ENCODE results near the gene MYO5C.

The MYO5C gene

GRCh38 chr15:52278636-52279367, 16.8 kb downstream of the MYO5C start:
- no peak for DNase-seq (ENCODE audit: low read depth, low spot score)
- Histone ChIP-seq H3K27ac (ENCODE audit: low read length) (no peak overlapping the region), H3K36me3 (ENCODE audit: control insufficient read depth, insufficient read depth, low read length) (peaks cover 10% of the 10 kb centered on the region; the same call in 1 of the 2 replicates), H3K9me3 (ENCODE audit: control insufficient read depth, insufficient read depth, low read length) (no peaks in the 10 kb centered on the region), H3K4me3 (ENCODE audit: low read length) (no peak overlapping the region), H3K4me1 (ENCODE audit: control insufficient read depth, insufficient read depth, low read length) (no peaks in the 10 kb centered on the region), H3K27me3 (ENCODE audit: control insufficient read depth, insufficient read depth, low read length) (no peaks in the 10 kb centered on the region)
- no CpG with 5 or more reads among the region's 13 CpGs for WGBS (ENCODE audit: insufficient coverage, insufficient read length)

GRCh38 chr15:52278135-52278534, 17.5 kb downstream of the MYO5C start:
- no peaks in the 10 kb centered on the region for H3K4me1 ChIP-seq (ENCODE audit: control insufficient read depth, insufficient read depth, low read length)
- no CpG with 5 or more reads among the region's 3 CpGs for WGBS (ENCODE audit: insufficient coverage, insufficient read length)
- DNase-seq (ENCODE audit: low read depth, low spot score), result no peak
- no peaks in the 10 kb centered on the region for H3K9me3 ChIP-seq (ENCODE audit: control insufficient read depth, insufficient read depth, low read length)
- peaks cover 10% of the 10 kb centered on the region; the same call in 1 of the 2 replicates for H3K36me3 ChIP-seq (ENCODE audit: control insufficient read depth, insufficient read depth, low read length)
- no peak overlapping the region for H3K27ac ChIP-seq (ENCODE audit: low read length)
- no peak overlapping the region for H3K4me3 ChIP-seq (ENCODE audit: low read length)
- H3K27me3 ChIP-seq (ENCODE audit: control insufficient read depth, insufficient read depth, low read length), result no peaks in the 10 kb centered on the region

- H3K27me3 ChIP-seq (ENCODE audit: control insufficient read depth, insufficient read depth, low read length), result no peaks in the 10 kb centered on the region
- no CpG with 5 or more reads among the region's 9 CpGs for WGBS (ENCODE audit: insufficient coverage, insufficient read length)
- DNase-seq (ENCODE audit: low read depth, low spot score), result no peak
- no peak overlapping the region for H3K27ac ChIP-seq (ENCODE audit: low read length)
- H3K9me3 ChIP-seq (ENCODE audit: control insufficient read depth, insufficient read depth, low read length), result no peaks in the 10 kb centered on the region
- no peak overlapping the region for H3K4me3 ChIP-seq (ENCODE audit: low read length)
- peaks cover 12% of the 10 kb centered on the region; the same call in 1 of the 2 replicates for H3K36me3 ChIP-seq (ENCODE audit: control insufficient read depth, insufficient read depth, low read length)
- no peaks in the 10 kb centered on the region for H3K4me1 ChIP-seq (ENCODE audit: control insufficient read depth, insufficient read depth, low read length)
Measured at GRCh38 chr15:52277575-52277974, 18.0 kb downstream of the MYO5C start.

GRCh38 chr15:52276256-52276770, 19.3 kb downstream of the MYO5C start:
- Histone ChIP-seq H3K9me3 (ENCODE audit: control insufficient read depth, insufficient read depth, low read length) (no peaks in the 10 kb centered on the region), H3K36me3 (ENCODE audit: control insufficient read depth, insufficient read depth, low read length) (peaks cover 15% of the 10 kb centered on the region; the same call in 1 of the 2 replicates)
- no CpG with 5 or more reads among the region's 7 CpGs for WGBS (ENCODE audit: insufficient coverage, insufficient read length)

GRCh38 chr15:52263563-52264282, 31.9 kb downstream of the MYO5C start:
- no peaks in the 10 kb centered on the region for H3K27me3 ChIP-seq (ENCODE audit: control insufficient read depth, insufficient read depth, low read length)
- H3K9me3 ChIP-seq (ENCODE audit: control insufficient read depth, insufficient read depth, low read length), result no peaks in the 10 kb centered on the region
- peaks cover 12% of the 10 kb centered on the region for H3K36me3 ChIP-seq (ENCODE audit: control insufficient read depth, insufficient read depth, low read length)
- WGBS (ENCODE audit: insufficient coverage, insufficient read length), result no CpG with 5 or more reads among the region's 11 CpGs
- H3K4me3 ChIP-seq (ENCODE audit: low read length), result no peak overlapping the region
- no peak for DNase-seq (ENCODE audit: low read depth, low spot score)
- H3K27ac ChIP-seq (ENCODE audit: low read length), result no peak overlapping the region
- H3K4me1 ChIP-seq (ENCODE audit: control insufficient read depth, insufficient read depth, low read length), result peaks cover 13% of the 10 kb centered on the region

More at GRCh38 chr15:52276256-52276770, 19.3 kb downstream of the MYO5C start:
- H3K27ac ChIP-seq (ENCODE audit: low read length), result no peak overlapping the region
- H3K4me3 ChIP-seq (ENCODE audit: low read length), result no peak overlapping the region
- no peak for DNase-seq (ENCODE audit: low read depth, low spot score)
- H3K27me3 ChIP-seq (ENCODE audit: control insufficient read depth, insufficient read depth, low read length), result no peaks in the 10 kb centered on the region
- H3K4me1 ChIP-seq (ENCODE audit: control insufficient read depth, insufficient read depth, low read length), result no peaks in the 10 kb centered on the region

GRCh38 chr15:52262364-52262763, 33.2 kb downstream of the MYO5C start:
- DNase-seq (ENCODE audit: low read depth, low spot score), result no peak
- no peak overlapping the region for H3K27ac ChIP-seq (ENCODE audit: low read length)
- no peaks in the 10 kb centered on the region for H3K9me3 ChIP-seq (ENCODE audit: control insufficient read depth, insufficient read depth, low read length)
- peaks cover 15% of the 10 kb centered on the region for H3K4me1 ChIP-seq (ENCODE audit: control insufficient read depth, insufficient read depth, low read length)
- peaks cover 12% of the 10 kb centered on the region for H3K36me3 ChIP-seq (ENCODE audit: control insufficient read depth, insufficient read depth, low read length)
- no peak overlapping the region for H3K4me3 ChIP-seq (ENCODE audit: low read length)
- H3K27me3 ChIP-seq (ENCODE audit: control insufficient read depth, insufficient read depth, low read length), result no peaks in the 10 kb centered on the region
- no CpG with 5 or more reads among the region's 5 CpGs for WGBS (ENCODE audit: insufficient coverage, insufficient read length)

GRCh38 chr15:52261498-52262242, 33.9 kb downstream of the MYO5C start:
- no peak overlapping the region for H3K4me3 ChIP-seq (ENCODE audit: low read length)
- no peak overlapping the region for H3K27ac ChIP-seq (ENCODE audit: low read length)
- H3K9me3 ChIP-seq (ENCODE audit: control insufficient read depth, insufficient read depth, low read length), result no peaks in the 10 kb centered on the region
- H3K4me1 ChIP-seq (ENCODE audit: control insufficient read depth, insufficient read depth, low read length), result peaks cover 15% of the 10 kb centered on the region
- H3K36me3 ChIP-seq (ENCODE audit: control insufficient read depth, insufficient read depth, low read length), result peaks cover 7% of the 10 kb centered on the region
- DNase-seq (ENCODE audit: low read depth, low spot score), result peak; percentile 85
- no peaks in the 10 kb centered on the region for H3K27me3 ChIP-seq (ENCODE audit: control insufficient read depth, insufficient read depth, low read length)
- no CpG with 5 or more reads among the region's 8 CpGs for WGBS (ENCODE audit: insufficient coverage, insufficient read length)

GRCh38 chr15:52261026-52261425, 34.6 kb downstream of the MYO5C start:
- WGBS (ENCODE audit: insufficient coverage, insufficient read length), result no CpG with 5 or more reads among the region's 10 CpGs
- no peaks in the 10 kb centered on the region for H3K9me3 ChIP-seq (ENCODE audit: control insufficient read depth, insufficient read depth, low read length)
- no peak overlapping the region for H3K4me3 ChIP-seq (ENCODE audit: low read length)
- peaks cover 7% of the 10 kb centered on the region for H3K36me3 ChIP-seq (ENCODE audit: control insufficient read depth, insufficient read depth, low read length)
- no peak for DNase-seq (ENCODE audit: low read depth, low spot score)
- peaks cover 15% of the 10 kb centered on the region for H3K4me1 ChIP-seq (ENCODE audit: control insufficient read depth, insufficient read depth, low read length)
- H3K27me3 ChIP-seq (ENCODE audit: control insufficient read depth, insufficient read depth, low read length), result no peaks in the 10 kb centered on the region
- H3K27ac ChIP-seq (ENCODE audit: low read length), result no peak overlapping the region

GRCh38 chr15:52259503-52259902, 36.1 kb downstream of the MYO5C start:
- peaks cover 4% of the 10 kb centered on the region; the same call in 1 of the 2 replicates for H3K36me3 ChIP-seq (ENCODE audit: control insufficient read depth, insufficient read depth, low read length)
- no CpG with 5 or more reads among the region's 4 CpGs for whole genome bisulfite sequencing (ENCODE audit: insufficient coverage, insufficient read length)

GRCh38 chr15:52258461-52258860, 37.1 kb downstream of the MYO5C start:
- no CpG with 5 or more reads among the region's 5 CpGs for WGBS (ENCODE audit: insufficient coverage, insufficient read length)
- H3K27ac ChIP-seq (ENCODE audit: low read length), result no peak overlapping the region
- H3K36me3 ChIP-seq (ENCODE audit: control insufficient read depth, insufficient read depth, low read length), result peaks cover 2% of the 10 kb centered on the region; the same call in 1 of the 2 replicates
- H3K27me3 ChIP-seq (ENCODE audit: control insufficient read depth, insufficient read depth, low read length), result no peaks in the 10 kb centered on the region
- no peaks in the 10 kb centered on the region for H3K9me3 ChIP-seq (ENCODE audit: control insufficient read depth, insufficient read depth, low read length)
- H3K4me3 ChIP-seq (ENCODE audit: low read length), result no peak overlapping the region
- no peak for DNase-seq (ENCODE audit: low read depth, low spot score)
- peaks cover 13% of the 10 kb centered on the region for H3K4me1 ChIP-seq (ENCODE audit: control insufficient read depth, insufficient read depth, low read length)

More at GRCh38 chr15:52259503-52259902, 36.1 kb downstream of the MYO5C start:
- H3K9me3 ChIP-seq (ENCODE audit: control insufficient read depth, insufficient read depth, low read length), result no peaks in the 10 kb centered on the region
- H3K27ac ChIP-seq (ENCODE audit: low read length), result no peak overlapping the region
- no peaks in the 10 kb centered on the region for H3K27me3 ChIP-seq (ENCODE audit: control insufficient read depth, insufficient read depth, low read length)
- no peak overlapping the region for H3K4me3 ChIP-seq (ENCODE audit: low read length)
- DNase-seq (ENCODE audit: low read depth, low spot score), result no peak
- H3K4me1 ChIP-seq (ENCODE audit: control insufficient read depth, insufficient read depth, low read length), result peaks cover 15% of the 10 kb centered on the region

All from iPS DF 6.9 (cell line).